NCI-H774 (cell line): ENCODE results near the gene ZSCAN31.
"Not testable (repeated sequence)": the region's sequence is repeated elsewhere in the genome, so short reads cannot be mapped to it uniquely, and the experiment has no call there.

Experiments used
- DNase-seq: peaks from one replicate; lab custom pipeline; 2025; lab: John Stamatoyannopoulos, UW

ZSCAN31 gene

GRCh38 chr6:28317866-28318265 lies 18.1 kb downstream of the ZSCAN31 start:
- not testable (repeated sequence) for DNase-seq

GRCh38 chr6:28315628-28316027 lies 20.3 kb downstream of the ZSCAN31 start:
- DNase-seq: no peak

- no peak for DNase-seq
Observed at GRCh38 chr6:28312939-28313338, 23.0 kb downstream of the ZSCAN31 start.

- no peak for DNase-seq
Observed at GRCh38 chr6:28311139-28311823, 24.7 kb downstream of the ZSCAN31 start.

- not testable (repeated sequence) for DNase-seq
Observed at GRCh38 chr6:28306363-28306762, 29.6 kb downstream of the ZSCAN31 start.

- DNase-seq: no peak
Observed at GRCh38 chr6:28303570-28303969, 32.4 kb downstream of the ZSCAN31 start.

GRCh38 chr6:28296520-28297060 lies 39.4 kb downstream of the ZSCAN31 start:
- DNase-seq: no peak

- DNase-seq: no peak
Observed at GRCh38 chr6:28295326-28295725, 40.6 kb downstream of the ZSCAN31 start.

- no peak for DNase-seq
Observed at GRCh38 chr6:28291573-28291972, 44.4 kb downstream of the ZSCAN31 start.

GRCh38 chr6:28282926-28283325 lies 53.0 kb downstream of the ZSCAN31 start:
- DNase-seq: no peak

- DNase-seq: peak; percentile 84
Observed at GRCh38 chr6:28281288-28282064, 54.5 kb downstream of the ZSCAN31 start, which contains the start of gene PGBD1. Gene PGBD1, plus strand, starts transcription at chr6:28281572. Its CDS starts 2,242 bp downstream, at chr6:28283814.

- DNase-seq: no peak
Observed at GRCh38 chr6:28280595-28281287, 55.2 kb downstream of the ZSCAN31 start.

GRCh38 chr6:28277746-28278145 lies 58.2 kb downstream of the ZSCAN31 start:
- DNase-seq: no peak

- no peak for DNase-seq
Observed at GRCh38 chr6:28274888-28275287, 61.1 kb downstream of the ZSCAN31 start.
